NOMO-1 (cell line): ENCODE results near the gene KLHL29.

Experiments
- DNase-seq, 2 experiments: peaks; one replicate each; lab custom pipeline; 2025; ENCODE audit not compliant: unreplicated experiment in 2 of 2; lab: John Stamatoyannopoulos, UW

The KLHL29 gene

GRCh38 chr2:23662466-23662865, 277.5 kb downstream of the KLHL29 start:
- no peak for DNase-seq

- DNase-seq = no peak
Observed at GRCh38 chr2:23662941-23663920, 278.3 kb downstream of the KLHL29 start.

GRCh38 chr2:23664066-23664788, 279.2 kb downstream of the KLHL29 start:
- no peak for DNase-seq

GRCh38 chr2:23666241-23666979, 281.4 kb downstream of the KLHL29 start:
- DNase-seq = no peak

GRCh38 chr2:23666980-23667357, 282.0 kb downstream of the KLHL29 start:
- DNase-seq = no peak

- DNase-seq = no peak
Observed at GRCh38 chr2:23668756-23669304, 283.9 kb downstream of the KLHL29 start.

- no peak for DNase-seq
Observed at GRCh38 chr2:23669413-23670244, 284.6 kb downstream of the KLHL29 start.

GRCh38 chr2:23670245-23670592, 285.2 kb downstream of the KLHL29 start:
- DNase-seq = no peak

GRCh38 chr2:23673082-23673481, 288.1 kb downstream of the KLHL29 start:
- DNase-seq = no peak

GRCh38 chr2:23673830-23674679, 289.1 kb downstream of the KLHL29 start:
- DNase-seq = peak; percentile 17 to 18

GRCh38 chr2:23675506-23675905, 290.5 kb downstream of the KLHL29 start:
- no peak for DNase-seq

GRCh38 chr2:23677836-23678235, 292.9 kb downstream of the KLHL29 start:
- no peak for DNase-seq

GRCh38 chr2:23679044-23679443, 294.1 kb downstream of the KLHL29 start:
- no peak for DNase-seq

- no peak for DNase-seq
Observed at GRCh38 chr2:23680951-23681350, 296.0 kb downstream of the KLHL29 start.

GRCh38 chr2:23681356-23682140, 296.6 kb downstream of the KLHL29 start:
- no peak for DNase-seq

- no peak for DNase-seq
Observed at GRCh38 chr2:23682481-23682880, 297.5 kb downstream of the KLHL29 start.

- no peak for DNase-seq
Observed at GRCh38 chr2:23683001-23683400, 298.0 kb downstream of the KLHL29 start.

- DNase-seq = no peak
Observed at GRCh38 chr2:23684395-23685176, 299.6 kb downstream of the KLHL29 start.
